B cell (primary cell): ENCODE data around the gene LHX6. TPM values are rescaled to one million over a fixed set of nuclear protein-coding genes. Genes with fewer than 3 reads are reported as not detected.

Experiments
- ATAC-seq: fragments of 200-7000 bp; cut with Tn5 transposase; one replicate; pipeline ENCODE4 v1.10.0; 2021; ENCODE audit warnings: low read depth, mild to moderate bottlenecking, moderate number of reproducible peaks, moderate library complexity
- CTCF ChIA-PET: fragments of 350-600 bp; sonication (Branson Sonifier 250); formaldehyde crosslinking; loops from one replicate; lab custom pipeline; 2021; ENCODE audit warnings: antibody characterized with exemption, inconsistent platforms; lab: Charles Lee
- POLR2A ChIA-PET: fragments of 350-600 bp; sonication (Branson Sonifier 250); formaldehyde crosslinking; loops from one replicate; lab custom pipeline; 2021; ENCODE audit warnings: antibody characterized with exemption; lab: Charles Lee
- DNase-seq: peaks from one replicate; pipeline ENCODE4 v3.0.0; 2013
- H2AFZ ChIP-seq: 2 replicates; pipeline ENCODE4 v1.6.1; 2012; ENCODE audit warnings: mild to moderate bottlenecking, low read depth, low read length; ENCODE audit not compliant: insufficient read depth, poor library complexity, severe bottlenecking
- H3K27ac ChIP-seq, 2 donors: 1 replicate in 1 of 2; 2 replicates in 1 of 2; pipeline ENCODE4 v1.5.1; 2012 to 2013; ENCODE audit warnings: low read length in 2 of 2, mild to moderate bottlenecking in 2 of 2, moderate library complexity in 1 of 2
- H3K27me3 ChIP-seq, 4 experiments: fragments of 200-600 bp in 1 of 4; sonication (generic) in 1 of 4; replicated peaks in 1 of 4; 1 replicate in 2 of 4; 2 replicates in 2 of 4; pipeline versions ENCODE4 v1.6.1 to v1.7.0; 2013 to 2016; ENCODE audit warnings: low read length in 3 of 4, mild to moderate bottlenecking in 2 of 4, mixed read lengths in 1 of 4, moderate library complexity in 1 of 4; ENCODE audit not compliant: insufficient read depth in 4 of 4, control insufficient read depth in 3 of 4; ENCODE audit errors: control extremely low read depth in 1 of 4
- H3K36me3 ChIP-seq, 2 experiments: replicated peaks in 1 of 2; 1 replicate in 1 of 2; 2 replicates in 1 of 2; pipeline versions ENCODE4 v1.6.1 to v1.7.1; 2013; ENCODE audit warnings: low read length in 1 of 2; ENCODE audit not compliant: insufficient read depth in 2 of 2, control insufficient read depth in 1 of 2; ENCODE audit errors: control extremely low read depth in 1 of 2, extremely low read depth in 1 of 2
- H3K4me1 ChIP-seq, 2 donors: fragments of 200-600 bp in 1 of 2; sonication (generic) in 1 of 2; 1 replicate in 1 of 2; 2 replicates in 1 of 2; pipeline versions ENCODE4 v1.5.1 to v1.6.1; 2013 to 2017; ENCODE audit warnings: low read length in 2 of 2; ENCODE audit not compliant: control insufficient read depth in 2 of 2, insufficient read depth in 2 of 2
- H3K4me2 ChIP-seq: replicated peaks from 2 replicates; pipeline ENCODE3; 2012; ENCODE audit warnings: mild to moderate bottlenecking, low read depth, low read length; ENCODE audit not compliant: poor library complexity, severe bottlenecking
- H3K4me3 ChIP-seq, 5 experiments: fragments of 200-600 bp in 1 of 5; sonication (generic) in 1 of 5; 1 replicate in 3 of 5; 2 replicates in 2 of 5; pipeline versions ENCODE4 v1.5.1 to v1.7.0; 2011 to 2016; ENCODE audit warnings: low read length in 4 of 5, mild to moderate bottlenecking in 4 of 5, low read depth in 2 of 5, control low read depth in 1 of 5, moderate library complexity in 1 of 5; ENCODE audit not compliant: insufficient read depth in 1 of 5; ENCODE audit errors: control extremely low read depth in 1 of 5, extremely low read depth in 1 of 5
- H3K79me2 ChIP-seq: fragments of 200-600 bp; sonication (generic); one replicate; pipeline ENCODE4 v1.6.0; 2016; ENCODE audit warnings: low read length; ENCODE audit not compliant: control insufficient read depth, insufficient read depth
- H3K9ac ChIP-seq: fragments of 200-600 bp; sonication (generic); 2 replicates; pipeline ENCODE4 v1.6.1; 2017; ENCODE audit warnings: mild to moderate bottlenecking, low read length, moderate library complexity
- H3K9me3 ChIP-seq, 3 donors: one replicate each; pipeline versions ENCODE4 v1.6.1 to v1.7.1; 2013; ENCODE audit warnings: low read length in 2 of 3; ENCODE audit not compliant: control insufficient read depth in 2 of 3, insufficient read depth in 1 of 3; ENCODE audit errors: control extremely low read depth in 1 of 3
- H4K20me1 ChIP-seq: 2 replicates; pipeline ENCODE4 v1.6.0; 2012; ENCODE audit warnings: mild to moderate bottlenecking, low read length; ENCODE audit not compliant: insufficient read depth, control insufficient read depth, poor library complexity, severe bottlenecking
- H3K27ac Mint-ChIP-seq: one replicate; pipeline ENCODE4 v1.8.0; 2021; ENCODE audit warnings: mixed read lengths
- H3K27me3 Mint-ChIP-seq: one replicate; pipeline ENCODE4 v1.8.0; 2021; ENCODE audit warnings: mixed read lengths
- H3K4me1 Mint-ChIP-seq: one replicate; pipeline ENCODE4 v1.8.0; 2021; ENCODE audit warnings: mixed read lengths
- H3K4me3 Mint-ChIP-seq: one replicate; pipeline ENCODE4 v1.8.0; 2021; ENCODE audit warnings: mixed read lengths
- H3K9me3 Mint-ChIP-seq: one replicate; pipeline ENCODE4 v1.8.0; 2022; ENCODE audit warnings: mixed read lengths; ENCODE audit not compliant: insufficient read depth
- EZH2 ChIP-seq: IDR thresholded peaks from 2 replicates; pipeline ENCODE4 v1.6.1; 2012; ENCODE audit warnings: borderline replicate concordance, low read depth, mild to moderate bottlenecking, moderate library complexity, low read length; ENCODE audit not compliant: insufficient read depth, poor library complexity, severe bottlenecking
- WGBS: methylation state at CpG from one replicate; pipeline ENCODE4 v1.1.5; 2013; ENCODE audit warnings: missing lambda C conversion rate; ENCODE audit not compliant: insufficient coverage; 5-methylcytosine and 5-hydroxymethylcytosine counted together
- intact Hi-C: fragments of 100-400 bp; cut with micrococcal nuclease; formaldehyde crosslinking; loops from one replicate; pipeline ENCODE4 v1.10.0; 2022
- polyA plus RNA-seq: library from polyadenylated mRNA; depleted of rRNA; stranded (reverse); fragments of >200 nt; gene quantifications from 2 replicates; pipeline ENCODE4 v1.2.3, GENCODE V29; 2012
- total RNA-seq, 2 donors: library from RNA; stranded (reverse); fragments of 120-200 nt in 1 of 2; gene quantifications; 1 replicate in 1 of 2; 2 replicates in 1 of 2; pipeline versions ENCODE4 v1.2.3 to v1.2.4, GENCODE V29; 2013 to 2022
- TF ChIP-seq, protein P1 (sequence below): fragments of 200-600 bp; IDR thresholded peaks from one replicate; pipeline ENCODE4 v1.8.0; 2022; ENCODE audit warnings: antibody characterized with exemption, mild to moderate bottlenecking

Gene LHX6
- total and polyA plus RNA-seq, 2 donors (not counting 1 experiment from before 2014, with no cell fraction given) = 0.03 TPM; not detected in 1

DNA sequence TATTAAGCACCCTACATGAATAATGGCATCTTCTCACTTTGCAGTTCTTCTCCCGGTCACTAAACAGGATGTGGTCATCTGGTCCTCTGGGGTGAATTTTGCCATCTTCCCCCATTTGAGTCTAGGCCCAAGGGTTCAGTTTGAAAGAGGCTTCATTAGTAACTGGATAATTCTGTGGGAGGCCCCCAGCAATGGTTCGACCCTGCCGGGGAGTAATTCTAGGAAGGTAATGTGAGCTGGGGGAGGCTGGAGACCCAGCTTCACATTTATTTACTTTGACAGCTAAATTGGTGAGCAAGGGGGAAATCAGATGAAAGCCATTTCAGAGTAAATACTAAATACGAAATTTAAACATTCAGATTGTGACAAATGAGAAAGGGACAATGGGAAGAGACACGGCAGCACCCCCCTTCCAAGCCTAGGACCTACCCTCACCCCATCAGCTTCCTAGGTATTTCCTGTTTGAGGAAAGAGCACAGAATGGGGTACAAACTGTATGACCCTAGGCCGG is 4.1 kb upstream of the LHX6 start:
- DNase-seq (no peak), ATAC-seq (no peak)
- Mint-ChIP-seq H3K4me1 (peaks cover 2% of the 10 kb centered on the region), H3K27me3 (peaks cover 3% of the 10 kb centered on the region), H3K9me3 (no peaks in the 10 kb centered on the region), H3K4me3 (no peak overlapping the region), H3K27ac (no peak overlapping the region)
- Histone ChIP-seq H3K79me2 (no peaks in the 10 kb centered on the region), H3K4me2 (no peak overlapping the region), H3K4me1 (peaks cover 5 to 12% of the 10 kb centered on the region in 2 donors), H3K36me3 (no peaks in the 10 kb centered on the region), H3K27ac (no peak overlapping the region), H3K27me3 (peaks cover 0 to 24% (median 19%) of the 10 kb centered on the region in 4 experiments), H2AFZ (no peak overlapping the region), H3K9ac (no peak overlapping the region), H4K20me1 (no peaks in the 10 kb centered on the region), H3K9me3 (peaks cover 0 to 4% (median 0%) of the 10 kb centered on the region in 3 donors), H3K4me3 (no peak overlapping the region)
- intact Hi-C loops = no loop called here
- TF ChIP-seq, protein P1, sequence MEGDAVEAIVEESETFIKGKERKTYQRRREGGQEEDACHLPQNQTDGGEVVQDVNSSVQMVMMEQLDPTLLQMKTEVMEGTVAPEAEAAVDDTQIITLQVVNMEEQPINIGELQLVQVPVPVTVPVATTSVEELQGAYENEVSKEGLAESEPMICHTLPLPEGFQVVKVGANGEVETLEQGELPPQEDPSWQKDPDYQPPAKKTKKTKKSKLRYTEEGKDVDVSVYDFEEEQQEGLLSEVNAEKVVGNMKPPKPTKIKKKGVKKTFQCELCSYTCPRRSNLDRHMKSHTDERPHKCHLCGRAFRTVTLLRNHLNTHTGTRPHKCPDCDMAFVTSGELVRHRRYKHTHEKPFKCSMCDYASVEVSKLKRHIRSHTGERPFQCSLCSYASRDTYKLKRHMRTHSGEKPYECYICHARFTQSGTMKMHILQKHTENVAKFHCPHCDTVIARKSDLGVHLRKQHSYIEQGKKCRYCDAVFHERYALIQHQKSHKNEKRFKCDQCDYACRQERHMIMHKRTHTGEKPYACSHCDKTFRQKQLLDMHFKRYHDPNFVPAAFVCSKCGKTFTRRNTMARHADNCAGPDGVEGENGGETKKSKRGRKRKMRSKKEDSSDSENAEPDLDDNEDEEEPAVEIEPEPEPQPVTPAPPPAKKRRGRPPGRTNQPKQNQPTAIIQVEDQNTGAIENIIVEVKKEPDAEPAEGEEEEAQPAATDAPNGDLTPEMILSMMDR = no peak
- no peak for TF ChIP-seq EZH2
- POLR2A ChIA-PET = no interaction called here
- WGBS = 100% methylated on average over 1 of the region's 6 CpGs
- CTCF ChIA-PET = no interaction called here

DNA sequence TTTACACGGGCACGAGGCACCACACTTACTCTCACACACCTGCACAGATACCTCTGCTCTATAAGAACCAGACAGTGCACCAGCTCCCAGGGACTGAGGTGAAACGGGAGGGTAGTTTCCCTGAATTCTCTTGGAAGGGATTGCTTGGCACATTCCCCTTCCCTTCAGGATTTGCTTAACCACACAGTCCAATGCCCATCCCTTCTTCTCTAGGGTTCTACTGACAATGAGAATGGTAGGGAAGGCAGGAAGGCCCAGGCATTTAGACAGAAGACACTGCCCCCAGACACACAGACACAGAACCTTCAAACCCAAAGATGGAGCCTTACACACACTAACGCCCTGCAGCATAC is 704 bp upstream of the LHX6 start:
- H3K9me3 ChIP-seq = peaks cover 0 to 12% (median 0%) of the 10 kb centered on the region in 3 donors
- H3K9ac ChIP-seq = no peak overlapping the region
- Mint-ChIP-seq H3K4me3 (no peak overlapping the region), H3K4me1 (peaks cover 4% of the 10 kb centered on the region), H3K27ac (no peak overlapping the region), H3K9me3 (no peaks in the 10 kb centered on the region), H3K27me3 (peaks cover 27% of the 10 kb centered on the region)
- H3K79me2 ChIP-seq = no peaks in the 10 kb centered on the region
- intact Hi-C loops = no loop called here
- no peak overlapping the region for H3K4me2 ChIP-seq
- no peaks in the 10 kb centered on the region for H3K36me3 ChIP-seq
- TF ChIP-seq, protein P1 = no peak
- TF ChIP-seq EZH2 = no peak
- DNase-seq (no peak), ATAC-seq (no peak)
- CTCF ChIA-PET = no interaction called here
- H3K27ac ChIP-seq = no peak overlapping the region
- WGBS = 82% methylated on average over 3 of the region's 4 CpGs
- POLR2A ChIA-PET = no interaction called here
- H3K4me3 ChIP-seq = no peak overlapping the region
- H2AFZ ChIP-seq = no peak overlapping the region
- H3K4me1 ChIP-seq = peaks cover 5 to 12% of the 10 kb centered on the region in 2 donors
- H4K20me1 ChIP-seq = no peaks in the 10 kb centered on the region
- peaks cover 0 to 35% (median 24%) of the 10 kb centered on the region in 4 experiments for H3K27me3 ChIP-seq
